ENCODE measurements around the gene SLC35F1. TPM values are rescaled to one million over a fixed set of nuclear protein-coding genes. Genes with fewer than 3 reads are reported as not detected.

Gene SLC35F1
- total and polyA plus RNA-seq, 2 donors (not counting 3 experiments of a cell fraction or from before 2014, with no cell fraction given), result not detected

Other genes with a start within 250 kb of the SLC35F1 start
- 33.4 and 34.3 TPM in 2 replicates for gene NUS1, start 231.8 kb upstream of the SLC35F1 start, total RNA-seq
- gene NUS1, start 231.8 kb upstream of the SLC35F1 start, polyA plus RNA-seq, result 8.2 and 9.5 TPM in 2 replicates

All from endothelial cell of umbilical vein (primary cell).